Measurements from ENCODE around the gene RASGRP2.

Gene RASGRP2

DNA sequence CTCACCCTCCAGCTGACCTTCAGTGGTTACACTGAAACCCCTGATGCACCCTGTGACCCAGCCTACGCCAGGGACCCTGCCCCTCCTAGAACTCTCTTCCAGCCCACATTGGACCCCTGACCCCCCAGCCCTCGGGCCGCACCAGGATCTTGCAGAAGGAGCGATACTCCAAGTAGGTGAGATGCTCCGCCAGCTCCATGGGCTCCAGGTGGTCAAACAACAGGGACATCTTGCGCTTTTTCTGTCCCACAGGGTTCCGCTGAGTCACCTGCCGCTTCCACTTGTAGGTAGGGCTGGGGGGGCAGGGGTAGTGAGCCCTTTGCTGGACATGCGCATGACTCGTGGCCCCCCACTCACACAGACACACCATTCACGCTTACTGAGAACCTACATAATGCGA is 4.1 kb downstream of the RASGRP2 start:
- no peak for DNase-seq (ENCODE audit: low spot score)

DNA sequence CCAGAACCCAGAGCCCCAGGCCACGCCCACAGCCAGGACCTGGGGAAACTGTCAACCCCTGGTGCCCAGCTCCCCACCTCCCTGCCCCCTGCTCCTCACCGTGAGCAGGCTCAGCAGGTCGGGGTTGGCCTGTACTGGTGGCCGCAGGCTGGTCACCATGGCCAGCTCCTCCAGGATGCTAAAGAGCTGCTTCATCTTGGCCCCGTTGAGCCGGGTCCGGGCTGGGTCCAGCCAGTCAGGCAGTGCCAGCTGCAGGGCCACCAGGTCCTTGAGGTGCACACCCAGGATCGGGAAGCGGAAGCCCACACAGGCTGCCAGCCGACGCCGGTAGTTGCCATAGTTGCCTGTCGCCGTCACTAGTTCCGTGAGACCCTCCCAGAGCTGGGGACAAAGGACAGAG is 7.3 kb downstream of the RASGRP2 start:
- no peak for DNase-seq (ENCODE audit: low spot score)

DNA sequence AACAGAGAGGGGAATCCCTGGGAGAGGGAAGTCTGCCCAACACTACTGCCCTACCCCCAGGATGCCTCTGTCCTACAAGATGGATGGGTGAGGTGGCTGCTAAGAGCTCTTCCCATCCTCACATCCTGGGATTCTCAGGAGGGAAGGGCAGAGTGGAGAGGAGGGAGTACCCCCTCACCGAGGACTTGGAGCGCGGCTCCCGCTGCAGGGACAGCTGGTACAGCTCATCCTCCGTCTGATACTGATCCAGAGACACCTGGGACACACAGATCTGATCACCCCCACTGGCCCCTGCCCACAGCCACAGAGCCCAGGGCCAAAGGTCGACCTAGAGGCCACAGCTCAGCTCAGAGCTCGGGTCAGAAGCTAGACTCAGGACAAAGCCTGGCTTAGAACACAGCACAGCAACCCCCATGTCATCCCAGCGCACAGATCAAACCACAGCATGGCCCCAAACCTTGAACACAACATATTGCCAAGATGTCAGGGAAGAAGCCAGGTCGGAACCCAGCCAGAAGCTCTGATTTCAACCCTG is 8.2 kb downstream of the RASGRP2 start:
- no peak for DNase-seq (ENCODE audit: low spot score)

DNA sequence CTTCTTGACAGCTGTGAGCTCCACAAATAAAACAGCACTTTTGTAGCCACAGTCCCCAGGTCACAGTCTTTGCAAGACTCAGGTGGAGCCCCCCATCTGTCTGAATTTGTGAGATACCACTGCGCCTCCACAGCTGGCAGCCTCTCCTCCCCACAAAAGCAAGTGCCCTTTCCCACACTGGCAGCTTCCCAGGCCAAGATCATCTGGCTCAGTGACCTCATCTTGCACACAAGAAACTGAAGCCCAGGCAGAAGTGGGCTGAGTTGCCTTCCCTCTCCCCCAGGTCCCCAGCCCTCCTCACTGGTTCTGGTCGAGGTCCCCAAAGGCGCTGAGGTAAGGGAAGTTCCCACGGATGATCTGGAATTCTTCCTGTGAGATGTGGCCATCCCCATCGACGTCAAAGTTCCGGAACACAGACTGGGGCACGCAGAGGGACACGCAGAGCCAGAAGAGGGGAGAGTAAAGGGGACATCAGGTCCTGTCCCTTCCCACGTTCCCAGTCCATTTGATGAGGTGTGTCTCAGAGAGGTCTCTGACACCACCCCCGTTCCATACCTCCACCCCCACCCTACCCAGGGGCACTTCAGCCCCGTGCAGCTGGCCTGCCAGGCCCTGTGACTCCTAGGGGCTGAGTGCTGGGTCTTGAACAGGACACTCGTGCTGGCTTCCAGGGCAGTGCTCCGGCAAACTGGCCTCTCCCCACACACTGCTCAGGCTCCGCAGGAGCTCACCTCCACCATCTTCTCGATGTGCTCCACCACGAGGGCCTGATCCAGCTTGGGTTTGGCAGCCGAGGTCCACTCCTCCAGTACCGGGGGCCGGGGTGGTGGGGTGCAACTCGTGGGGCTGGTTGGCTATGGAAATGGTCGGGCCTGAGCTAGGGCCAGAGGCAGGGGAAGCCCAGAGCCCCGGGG is 8.9 kb downstream of the RASGRP2 start:
- no peak for DNase-seq (ENCODE audit: low spot score)

DNA sequence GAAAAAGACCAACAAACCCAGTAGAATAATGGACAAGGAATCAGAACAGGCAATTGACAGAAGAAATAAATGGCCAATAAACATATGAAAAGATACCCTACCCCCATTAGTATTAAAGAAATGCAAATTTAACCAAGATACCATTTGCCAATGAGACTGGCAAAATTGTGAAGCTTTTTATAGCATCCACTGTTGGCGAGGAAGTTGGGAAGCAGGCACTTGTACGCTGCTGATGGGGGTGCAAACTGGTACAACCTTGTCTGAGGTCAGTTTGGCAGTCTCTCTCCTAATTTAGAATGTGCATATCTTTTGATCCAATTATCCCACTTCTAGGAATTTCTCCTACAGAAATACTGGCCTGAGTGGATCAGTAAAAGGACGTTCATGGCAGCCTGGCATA is 12.3 kb downstream of the RASGRP2 start:
- no peak for DNase-seq (ENCODE audit: low spot score)

DNA sequence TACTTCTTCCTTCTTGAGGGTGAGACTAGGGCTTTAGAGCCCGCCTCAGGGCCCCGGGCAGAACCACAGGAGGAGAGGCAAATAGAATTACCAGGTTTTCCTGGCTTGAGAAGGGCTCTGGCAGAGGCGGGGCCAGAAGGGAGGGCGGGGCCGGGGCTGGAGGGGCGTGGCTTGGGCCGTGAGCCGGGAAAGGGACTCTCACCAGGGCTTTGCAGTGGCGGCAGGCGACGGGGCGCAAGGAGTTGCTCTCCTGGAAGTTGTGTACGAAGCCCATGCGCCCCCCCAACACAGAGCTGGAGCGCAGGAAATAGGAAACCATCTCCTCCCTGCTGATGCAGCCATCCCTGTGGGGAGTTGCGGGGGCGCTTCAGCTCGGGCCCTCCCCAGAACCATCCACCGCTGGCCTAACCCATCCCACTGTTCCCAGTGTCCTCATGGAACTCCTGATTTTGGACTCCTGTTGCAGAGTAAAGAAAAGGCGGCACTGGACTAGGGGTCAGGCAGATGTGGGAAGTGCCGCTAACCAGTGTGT is 14.0 kb downstream of the RASGRP2 start:
- peak; percentile 66 for DNase-seq (ENCODE audit: low spot score)

DNA sequence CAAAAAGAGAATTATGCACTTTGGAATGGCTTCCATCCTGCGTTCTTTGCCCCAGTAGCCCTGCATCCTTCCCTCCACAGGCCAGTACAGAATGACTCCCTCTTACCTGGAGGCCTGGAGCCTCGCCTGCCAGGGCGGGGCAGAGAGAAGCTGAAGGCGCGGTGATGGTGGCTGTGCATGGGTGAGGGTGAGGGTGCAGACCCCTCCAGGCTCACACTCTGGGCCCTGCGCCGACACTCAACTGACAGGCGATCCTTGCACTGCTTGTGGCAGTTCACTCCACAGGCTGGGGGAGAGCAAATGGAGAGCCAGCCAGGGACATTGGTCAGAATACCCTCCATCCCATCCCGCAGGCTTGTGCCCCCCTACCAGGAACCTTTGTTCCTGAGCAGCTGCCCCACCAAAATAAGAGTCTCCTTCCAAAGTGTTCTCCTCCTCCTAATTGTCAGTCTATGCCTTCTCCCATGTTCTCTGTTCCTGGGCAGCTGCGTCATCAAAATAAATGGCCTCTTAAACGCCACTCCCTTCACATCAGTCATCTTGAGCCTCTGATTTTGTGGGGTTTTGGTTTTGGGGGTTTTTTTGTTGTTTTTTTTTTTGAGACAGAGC is 15.1 kb downstream of the RASGRP2 start:
- DNase-seq (ENCODE audit: low spot score), result peak; percentile 52

DNA sequence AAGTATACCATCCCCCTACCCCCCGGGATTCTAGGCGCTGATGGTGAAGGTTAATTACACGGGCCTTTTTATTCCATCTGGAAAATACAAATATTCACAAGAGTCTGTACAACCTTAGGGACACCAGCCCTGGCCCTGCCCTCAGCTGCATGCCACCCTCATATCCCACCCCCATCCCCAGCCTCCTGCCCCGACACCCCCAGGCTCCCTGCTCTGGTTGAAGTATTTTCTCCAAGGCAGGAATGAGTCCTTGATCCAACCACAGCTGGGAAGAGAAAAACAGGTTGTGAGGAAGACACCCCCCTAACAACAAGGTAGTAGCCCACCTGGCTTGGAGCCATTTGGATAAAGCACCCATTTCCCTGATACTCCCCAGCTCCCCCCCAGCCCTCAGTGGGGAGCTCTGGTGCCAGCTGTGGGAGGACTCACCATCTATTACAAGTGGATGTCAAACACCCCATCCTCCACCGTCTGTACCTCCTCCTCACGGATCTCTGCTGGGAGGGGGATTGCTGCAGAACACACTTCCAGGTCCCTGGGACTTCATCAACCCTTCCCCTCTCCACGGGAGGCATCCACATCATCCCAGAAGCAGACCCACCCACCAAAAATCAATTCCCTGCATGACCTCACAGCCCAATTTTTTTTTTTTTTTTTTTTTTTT is 16.9 kb downstream of the RASGRP2 start:
- peak; percentile 55 for DNase-seq (ENCODE audit: low spot score)

DNA sequence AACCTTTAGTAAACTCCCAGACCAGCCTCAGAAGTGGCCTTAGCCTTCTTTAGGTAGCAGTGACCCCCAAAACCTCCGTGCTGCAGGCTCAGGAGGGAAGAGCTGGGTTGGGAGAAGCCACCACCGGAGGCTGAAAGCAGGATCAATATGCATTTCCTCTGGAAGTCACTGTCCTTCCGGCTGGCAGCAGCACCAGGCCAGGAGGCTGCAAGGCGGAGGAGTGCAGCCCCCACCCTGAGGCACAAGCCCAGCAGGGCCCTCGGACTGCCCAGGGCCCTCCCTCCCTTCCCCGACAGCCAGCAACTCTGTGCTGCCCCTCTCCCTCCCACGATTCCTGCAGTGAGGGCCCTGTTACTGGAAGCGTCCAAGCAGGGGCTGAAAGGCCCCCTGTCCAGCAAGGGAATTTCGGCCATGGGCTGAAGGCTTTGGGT is 17.7 kb downstream of the RASGRP2 start:
- peak; percentile 62 for DNase-seq (ENCODE audit: low spot score)

DNA sequence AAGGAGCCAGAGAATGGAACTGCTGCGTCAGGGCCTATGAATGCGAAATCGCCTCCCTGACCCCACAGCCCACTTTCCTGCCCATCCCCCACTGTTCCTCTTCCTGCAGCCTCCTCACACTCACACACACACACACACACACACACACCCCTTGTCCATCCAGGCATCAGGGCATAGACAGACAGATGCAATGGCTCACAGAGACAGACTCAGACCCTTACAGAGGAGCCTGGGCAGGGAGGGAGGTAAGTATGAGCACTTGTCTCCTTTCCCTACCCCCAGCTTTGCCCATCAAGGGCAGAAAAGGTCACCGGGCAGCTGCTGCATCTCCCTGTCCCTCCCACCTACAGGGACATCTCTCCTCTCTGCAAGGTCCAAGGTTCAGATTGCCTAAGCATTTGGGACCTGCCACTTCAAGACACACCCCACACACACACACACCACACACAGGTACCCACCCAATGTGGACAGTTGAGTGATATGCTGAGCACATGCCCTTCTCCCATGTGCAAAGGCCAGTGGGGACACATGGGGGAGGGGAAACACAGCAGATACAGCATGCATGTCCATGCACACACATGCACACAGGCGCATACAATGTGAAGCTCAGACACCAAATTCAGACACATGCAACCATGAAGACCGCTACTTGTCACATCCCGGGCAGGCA is 18.9 kb downstream of the RASGRP2 start:
- peak; percentile 42 for DNase-seq (ENCODE audit: low spot score)

DNA sequence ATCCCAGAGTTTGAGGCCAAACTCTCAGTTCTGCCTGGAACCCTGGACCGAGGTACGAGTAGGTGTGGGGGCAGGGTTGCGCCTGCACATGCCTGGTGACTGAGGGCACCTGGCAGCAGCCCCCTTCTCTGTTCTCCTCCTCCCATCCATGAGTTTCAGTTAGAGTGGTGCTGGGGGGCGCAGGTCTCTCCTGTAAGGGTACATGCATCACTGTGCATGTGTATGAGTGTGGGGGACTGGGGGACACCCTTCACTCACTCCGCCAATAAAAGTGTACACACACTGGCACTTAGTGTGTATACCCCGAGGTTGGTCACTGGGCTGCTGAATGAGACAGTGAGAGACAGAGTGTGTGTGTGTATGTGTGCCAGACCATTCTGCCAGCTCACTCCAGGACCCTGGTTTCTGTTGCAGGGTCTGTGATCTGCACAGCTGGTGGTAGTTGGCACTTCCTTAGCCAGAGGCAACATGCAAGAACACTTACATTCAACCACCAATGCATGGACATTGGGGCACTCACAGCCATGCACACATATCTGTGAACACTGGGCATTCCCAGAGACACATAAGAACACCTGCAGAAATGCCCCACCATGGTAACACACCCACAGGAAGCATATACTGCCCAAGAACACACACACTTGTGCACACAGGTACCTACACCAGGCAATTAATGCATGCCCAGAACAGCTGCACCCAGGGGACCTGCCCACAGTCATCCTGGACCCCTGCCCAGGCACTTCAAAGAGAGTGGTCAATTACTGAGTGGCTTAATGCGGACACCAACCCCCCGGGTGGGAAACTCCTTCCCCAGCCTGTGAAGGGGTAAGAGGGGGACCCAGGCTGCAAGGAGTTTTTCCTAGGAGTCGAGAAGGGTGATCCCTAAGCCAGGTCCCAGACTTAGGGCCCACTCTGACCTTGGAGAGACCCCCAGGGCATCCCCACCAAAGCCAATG is 19.8 kb downstream of the RASGRP2 start:
- peak; percentile 41 for DNase-seq (ENCODE audit: low spot score)

DNA sequence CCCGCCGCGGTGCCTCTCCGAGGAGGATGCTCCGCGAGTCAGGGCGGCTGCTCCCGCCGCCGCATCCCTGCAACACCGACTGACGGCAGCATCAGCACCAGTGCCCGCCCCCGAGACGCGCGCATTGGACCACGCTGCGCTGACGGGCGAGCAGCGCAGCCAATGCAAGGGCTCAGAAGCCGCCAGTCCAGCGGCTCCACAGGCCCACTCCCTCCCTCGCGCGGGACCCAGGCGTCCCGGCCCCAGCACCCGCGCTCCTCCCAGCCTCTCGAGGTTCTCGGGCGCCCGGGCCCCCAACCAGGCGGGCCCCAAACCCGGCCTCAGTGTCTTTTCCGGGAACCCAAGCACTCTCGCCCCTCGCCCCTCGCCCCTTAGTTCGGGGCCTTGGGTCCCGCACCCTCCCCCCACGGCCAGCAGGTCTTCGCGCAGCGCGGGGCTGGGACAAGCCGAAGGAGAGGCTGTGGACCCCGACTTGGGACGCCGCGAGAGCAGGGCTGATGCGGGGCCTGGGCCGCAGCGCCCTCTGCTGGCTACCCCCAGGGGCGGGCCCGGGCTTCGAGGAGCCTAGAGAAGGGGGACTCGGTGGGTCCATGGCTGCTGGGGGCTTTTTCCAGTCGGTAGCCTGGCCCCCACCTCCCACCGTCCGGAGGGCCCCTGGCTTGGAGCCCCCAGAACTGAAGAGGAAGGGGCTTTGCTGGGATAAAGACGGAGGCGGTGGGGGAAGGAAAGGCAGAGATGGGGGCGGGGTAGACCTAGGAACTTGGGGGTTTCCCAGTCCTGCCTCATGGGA is 20.6 kb downstream of the RASGRP2 start, which contains the start of gene NRXN2:
Gene NRXN2 (minus strand): TSS at position 81 of the 790 bp plus-strand sequence. CDS start 9,498 bp downstream, outside the sequence.
- peak; percentile 88 for DNase-seq (ENCODE audit: low spot score)

DNA sequence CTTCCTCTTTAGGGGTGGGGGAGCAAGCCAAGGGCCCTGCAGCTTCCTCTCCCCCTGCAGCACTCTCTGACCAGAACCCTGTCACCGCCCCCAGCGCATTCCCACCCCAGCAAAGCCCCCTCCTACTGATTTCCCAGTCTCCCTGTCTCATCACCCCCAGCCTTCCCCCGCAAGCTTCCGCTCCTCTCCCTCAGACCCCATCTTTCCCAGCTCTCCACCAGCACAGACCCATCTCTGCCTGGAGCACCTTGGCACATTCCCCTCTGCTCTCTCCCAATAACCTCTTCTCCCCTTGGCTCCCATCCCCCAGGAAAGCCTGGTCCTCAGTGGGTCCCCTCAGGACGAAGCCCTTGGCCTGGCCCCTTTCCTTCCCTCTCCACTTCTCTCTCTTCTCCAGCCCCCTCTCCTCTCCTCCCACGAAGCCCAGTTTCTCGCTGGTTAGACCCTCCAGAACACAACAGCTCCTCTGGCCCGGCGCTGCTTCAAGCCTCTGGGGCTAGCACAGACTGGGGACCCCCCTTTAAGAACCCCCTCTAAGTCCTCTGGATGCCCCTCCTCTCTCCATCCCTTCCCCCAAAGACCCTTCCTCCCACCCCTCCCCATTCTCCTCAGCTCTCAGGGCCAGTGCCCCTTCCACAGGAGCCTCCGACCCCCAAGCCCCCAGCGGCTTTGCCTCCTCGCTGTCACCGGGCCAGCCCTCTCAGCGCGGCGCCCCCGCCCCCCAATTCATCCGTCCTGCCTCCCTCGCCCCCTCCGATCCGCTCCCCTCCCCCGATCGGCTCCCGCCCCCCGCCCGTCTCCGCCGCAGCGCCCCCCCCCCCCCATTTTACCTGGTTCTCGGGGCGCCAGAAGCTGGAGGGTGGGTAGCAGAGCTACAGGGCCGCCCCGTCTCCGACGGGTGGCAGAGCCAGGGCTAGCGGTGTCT is 21.5 kb downstream of the RASGRP2 start:
- DNase-seq (ENCODE audit: low spot score), result peak; percentile 48

DNA sequence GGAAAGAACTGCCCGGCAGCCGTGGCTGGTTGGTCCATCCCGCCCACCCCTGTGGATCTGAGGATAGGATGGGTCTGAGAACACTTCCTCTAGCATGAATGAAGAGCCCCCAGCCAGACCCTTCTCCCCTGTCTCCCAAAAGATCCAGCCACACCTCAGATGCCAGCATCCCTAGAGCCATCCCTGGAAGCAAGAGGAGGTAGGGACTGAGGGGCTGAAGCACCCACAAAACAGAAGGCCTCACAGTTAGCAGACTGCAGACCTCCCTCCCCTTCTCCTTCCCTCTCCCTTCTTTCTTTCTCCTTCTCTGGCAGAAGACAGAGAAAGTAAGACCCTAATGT is 22.6 kb downstream of the RASGRP2 start:
- no peak for DNase-seq (ENCODE audit: low spot score)

DNA sequence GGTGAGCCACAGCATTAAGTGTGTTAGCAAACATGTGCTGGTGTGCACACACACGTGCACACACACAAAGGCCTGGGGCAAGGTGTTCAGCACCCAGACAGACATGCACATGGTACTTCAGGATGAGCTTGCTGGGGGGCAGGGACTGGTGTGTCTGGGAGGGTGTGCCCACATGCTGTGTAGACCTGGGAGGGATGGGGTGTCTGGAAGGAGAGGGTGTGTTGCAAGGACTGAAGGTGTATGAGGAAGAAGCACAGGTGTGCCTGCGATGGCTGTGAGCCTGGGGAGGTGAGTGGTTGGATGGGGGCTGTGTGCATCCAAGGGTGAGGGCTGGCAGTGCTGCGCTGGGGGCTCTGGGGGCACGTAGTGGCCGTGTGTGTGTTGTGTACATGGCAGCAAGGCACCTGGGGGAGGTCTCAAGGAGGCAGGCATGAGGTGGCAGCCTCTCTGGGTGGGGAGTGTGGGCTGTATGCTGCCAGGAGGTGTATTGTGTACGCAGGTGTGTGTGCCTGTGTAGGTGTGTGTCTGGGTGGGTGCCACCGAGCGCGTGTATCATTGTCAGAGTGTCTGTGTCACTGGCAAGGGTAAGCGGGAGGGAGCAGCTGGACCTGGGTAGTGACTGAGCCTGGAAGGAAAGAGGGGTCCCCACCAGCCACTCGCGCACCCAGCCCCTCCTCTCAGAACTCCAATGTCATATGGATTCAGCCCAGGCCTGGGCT is 23.1 kb downstream of the RASGRP2 start:
- peak; percentile 58 for DNase-seq (ENCODE audit: low spot score)

DNA sequence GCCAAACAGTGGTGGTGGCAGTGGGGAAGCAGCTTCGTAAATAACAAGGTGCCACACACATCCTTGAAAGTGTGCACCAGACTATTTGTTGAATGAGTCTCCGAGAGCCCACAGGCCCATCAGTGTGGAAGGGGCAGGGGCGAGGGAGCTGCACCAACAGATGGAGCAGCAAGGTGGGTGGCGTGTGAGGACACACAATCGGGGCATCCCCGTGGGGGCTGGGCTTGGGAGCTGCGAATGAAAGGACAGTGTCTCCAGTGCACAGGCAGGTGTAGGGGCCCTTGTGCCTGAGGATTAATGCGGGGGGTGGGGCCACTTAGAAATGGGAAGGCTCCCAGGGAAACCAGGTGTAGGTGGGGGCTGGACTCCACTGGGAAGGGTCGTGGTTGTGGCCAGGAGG is 23.8 kb downstream of the RASGRP2 start:
- DNase-seq (ENCODE audit: low spot score), result peak; percentile 61

DNA sequence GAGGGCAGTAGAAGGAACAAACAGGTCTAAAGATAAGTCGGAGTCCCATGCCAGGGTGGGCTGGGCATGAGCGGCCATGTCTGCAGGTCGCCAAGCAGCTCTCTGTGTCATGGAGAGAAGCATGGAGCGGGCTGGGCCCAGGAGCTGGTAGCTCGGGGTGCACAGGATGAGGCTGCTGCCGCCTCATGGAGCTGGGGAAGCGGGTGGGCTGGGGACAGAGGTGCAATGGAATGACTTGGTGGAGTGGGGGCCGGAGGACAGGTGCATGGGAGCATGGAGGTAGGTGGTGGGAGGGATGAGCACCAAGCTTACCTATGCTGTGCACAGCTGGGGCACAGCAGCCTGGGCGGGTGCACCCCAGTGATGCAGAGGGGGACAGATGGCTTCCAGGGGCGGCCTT is 24.5 kb downstream of the RASGRP2 start:
- peak; percentile 44 for DNase-seq (ENCODE audit: low spot score)

DNA sequence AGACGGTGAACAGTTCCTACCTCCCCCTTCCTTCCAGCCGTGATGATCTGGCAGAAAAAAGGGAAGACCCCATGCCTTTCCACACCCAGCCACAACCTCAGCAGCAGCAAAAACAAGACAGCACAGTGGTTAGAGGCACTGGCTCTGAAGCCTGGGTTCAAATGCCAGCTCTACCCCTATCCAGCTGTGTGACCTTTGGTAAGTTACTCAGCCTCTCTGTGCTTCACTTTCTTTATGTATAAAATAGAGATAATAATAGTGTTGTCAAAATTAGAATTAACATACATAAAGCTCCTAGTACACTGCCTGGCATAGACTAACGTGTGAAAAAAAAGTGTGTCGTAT is 25.2 kb downstream of the RASGRP2 start:
- no peak for DNase-seq (ENCODE audit: low spot score)
